Calu3 (cell line): Measurements from ENCODE around the gene KCNAB1. TPM values are rescaled to one million over a fixed set of nuclear protein-coding genes. Genes with fewer than 3 reads are reported as not detected.

Experiments
- BruUV-seq: library from RNA; stranded (reverse); fragments of 400-500 nt; replicated peaks from 2 replicates; lab custom pipeline; 2021; lab: Mats Ljungman, UMichigan
- CTCF ChIA-PET: fragments of 300-600 bp; sonication (Branson Sonifier 250); formaldehyde crosslinking; loops from one replicate; lab custom pipeline; 2022; ENCODE audit warnings: antibody characterized with exemption; lab: Charles Lee
- DNase-seq: peaks from one replicate; pipeline ENCODE4 v3.0.0; 2022
- H3K27ac Mint-ChIP-seq: one replicate; pipeline ENCODE4 v1.8.0; 2022; ENCODE audit warnings: mixed read lengths; ENCODE audit not compliant: unreplicated experiment
- H3K27me3 Mint-ChIP-seq: one replicate; pipeline ENCODE4 v1.8.0; 2022; ENCODE audit warnings: mixed read lengths; ENCODE audit not compliant: unreplicated experiment
- H3K36me3 Mint-ChIP-seq: one replicate; pipeline ENCODE4 v1.8.0; 2022; ENCODE audit warnings: mild to moderate bottlenecking, moderate library complexity, mixed read lengths; ENCODE audit not compliant: insufficient read depth, unreplicated experiment
- H3K4me1 Mint-ChIP-seq: one replicate; pipeline ENCODE4 v1.8.0; 2022; ENCODE audit warnings: mild to moderate bottlenecking, low read depth, mixed read lengths; ENCODE audit not compliant: unreplicated experiment
- H3K4me3 Mint-ChIP-seq: one replicate; pipeline ENCODE4 v1.8.0; 2022; ENCODE audit warnings: mild to moderate bottlenecking, low read depth, moderate library complexity, mixed read lengths; ENCODE audit not compliant: unreplicated experiment
- H3K9me3 Mint-ChIP-seq: one replicate; pipeline ENCODE4 v1.8.0; 2022; ENCODE audit warnings: low read depth, mixed read lengths; ENCODE audit not compliant: unreplicated experiment
- CTCF ChIP-seq: fragments of 200-600 bp; IDR thresholded peaks from one replicate; pipeline ENCODE4 v1.8.0; 2022; ENCODE audit warnings: antibody characterized with exemption; ENCODE audit not compliant: unreplicated experiment
- intact Hi-C: fragments of 100-400 bp; cut with micrococcal nuclease; formaldehyde crosslinking; loops from one replicate; pipeline ENCODE4 v1.10.0; 2022; ENCODE audit not compliant: unreplicated experiment
- total RNA-seq: library from RNA; stranded (reverse); gene quantifications from 2 replicates; pipeline ENCODE4 v1.2.3, GENCODE V29; 2022

KCNAB1 gene
- total RNA-seq, 1 experiment from 2014 or later = 1.6 TPM

DNA sequence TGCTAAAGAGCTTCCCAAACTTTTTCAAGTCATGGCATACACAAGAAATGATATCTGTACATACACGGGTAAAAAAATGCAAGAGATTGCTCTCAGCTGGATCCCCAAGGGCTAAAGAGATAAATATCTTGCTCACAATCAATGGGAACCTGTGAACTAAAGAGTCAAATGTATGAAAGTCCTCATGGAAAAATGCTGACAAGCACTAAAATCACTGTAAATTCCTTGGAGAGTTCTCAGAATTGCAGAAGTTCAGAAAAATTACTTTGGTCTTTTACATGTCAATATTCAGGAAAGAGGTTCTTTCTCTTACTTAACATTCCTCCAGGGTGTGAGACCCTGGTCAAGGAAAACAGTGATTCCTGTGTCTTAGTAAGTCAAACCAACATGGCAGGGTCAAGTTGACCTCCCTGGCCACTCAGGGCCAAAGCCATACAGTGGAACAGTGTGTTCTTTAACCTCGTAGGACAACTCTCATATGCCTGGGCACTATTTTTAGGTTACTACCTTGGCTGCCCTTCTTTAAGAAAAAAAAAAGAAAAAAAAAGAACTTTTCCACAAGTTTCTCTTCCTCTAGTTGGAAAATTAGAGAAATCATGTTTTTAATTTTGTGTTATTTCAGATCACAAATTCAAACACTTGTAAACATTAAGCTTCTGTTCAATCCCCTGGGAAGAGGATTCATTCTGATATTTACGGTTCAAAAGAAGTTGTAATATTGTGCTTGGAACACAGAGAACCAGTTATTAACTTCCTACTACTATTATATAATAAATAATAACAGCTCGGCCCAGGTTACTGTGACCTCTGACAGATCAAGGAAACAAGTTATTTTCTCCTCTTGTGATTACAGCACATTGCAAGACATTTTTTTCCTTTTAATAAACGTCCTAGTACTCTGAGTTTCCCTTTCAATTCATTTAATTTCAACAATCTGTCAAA is 422.0 kb downstream of the KCNAB1 start:
- no TSS peak for BruUV-seq
- no peaks in the 10 kb centered on the region for H3K9me3 Mint-ChIP-seq
- H3K36me3 Mint-ChIP-seq = peaks cover 70% of the 10 kb centered on the region
- CTCF ChIA-PET = interaction anchor here (0.7 to 2.0 kb wide), 2 partner anchors 12 to 164 kb away, joined by 4 to 7 read pairs; partner anchors contain the start of gene SSR3
- no peaks in the 10 kb centered on the region for H3K27me3 Mint-ChIP-seq
- no peak overlapping the region for H3K4me3 Mint-ChIP-seq
- no peak overlapping the region for H3K27ac Mint-ChIP-seq
- intact Hi-C loops = loop anchor here (5.0 kb wide), 1 partner anchor 275 kb away; no protein-coding TSS in a partner anchor
- no peak for DNase-seq
- H3K4me1 Mint-ChIP-seq = no peaks in the 10 kb centered on the region
- no peak for TF ChIP-seq CTCF

- BruUV-seq = no TSS peak
- Mint-ChIP-seq H3K4me3 (no peak overlapping the region), H3K27me3 (no peaks in the 10 kb centered on the region), H3K9me3 (no peaks in the 10 kb centered on the region), H3K36me3 (peaks cover 70% of the 10 kb centered on the region), H3K27ac (no peak overlapping the region), H3K4me1 (no peaks in the 10 kb centered on the region)
- no peak for DNase-seq
- TF ChIP-seq CTCF = no peak
- CTCF ChIA-PET = interaction anchor here (0.7 to 2.0 kb wide), 3 partner anchors 11 to 539 kb away, joined by 3 to 7 read pairs (median 4); partner anchors contain the start of gene SSR3
- intact Hi-C loops = loop anchor here (5.0 kb wide), 1 partner anchor 274 kb away; no protein-coding TSS in a partner anchor
Observed at GRCh38 chr3:156543043-156543555, 422.7 kb downstream of the KCNAB1 start.

DNA sequence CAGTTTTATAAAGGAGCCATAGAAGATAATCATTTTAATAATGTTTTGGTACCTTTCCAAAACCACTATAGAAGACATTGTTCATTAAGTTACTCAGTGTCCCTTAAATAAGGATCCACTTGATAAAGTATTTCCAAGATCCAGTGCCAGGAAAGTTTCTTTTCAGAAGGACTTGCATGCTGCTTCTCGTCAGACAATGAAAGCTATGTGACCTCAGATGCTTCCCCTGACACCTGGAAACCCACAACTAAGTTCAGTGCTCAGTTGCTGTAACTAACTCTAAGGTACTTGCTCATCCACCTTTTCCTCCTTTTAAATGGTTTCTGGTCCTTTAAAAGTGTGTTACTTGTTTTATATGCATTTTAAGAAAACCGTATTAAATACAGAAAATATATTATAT is 427.3 kb downstream of the KCNAB1 start:
- TF ChIP-seq CTCF = no peak
- Mint-ChIP-seq H3K9me3 (no peaks in the 10 kb centered on the region), H3K4me1 (peaks cover 26% of the 10 kb centered on the region), H3K36me3 (peaks cover 75% of the 10 kb centered on the region), H3K4me3 (no peak overlapping the region), H3K27ac (no peak overlapping the region), H3K27me3 (no peaks in the 10 kb centered on the region)
- intact Hi-C loops = no loop called here
- CTCF ChIA-PET = no interaction called here
- no peak for DNase-seq
- BruUV-seq = no TSS peak

- no peak for TF ChIP-seq CTCF
- Mint-ChIP-seq H3K27me3 (no peaks in the 10 kb centered on the region), H3K27ac (no peak overlapping the region), H3K9me3 (no peaks in the 10 kb centered on the region), H3K4me1 (peaks cover 30% of the 10 kb centered on the region), H3K36me3 (peaks cover 76% of the 10 kb centered on the region), H3K4me3 (no peak overlapping the region)
- intact Hi-C loops = no loop called here
- no TSS peak for BruUV-seq
- CTCF ChIA-PET = interaction anchor here (0.8 kb wide), 1 partner anchor 13 kb away, joined by 4 read pairs; no protein-coding TSS in a partner anchor
- no peak for DNase-seq
Observed at GRCh38 chr3:156548041-156548687, 427.8 kb downstream of the KCNAB1 start.
